ENCODE results near the gene PLBD1. TPM values are rescaled to one million over a fixed set of nuclear protein-coding genes. Genes with fewer than 3 reads are reported as not detected.

PLBD1 gene, protein sequence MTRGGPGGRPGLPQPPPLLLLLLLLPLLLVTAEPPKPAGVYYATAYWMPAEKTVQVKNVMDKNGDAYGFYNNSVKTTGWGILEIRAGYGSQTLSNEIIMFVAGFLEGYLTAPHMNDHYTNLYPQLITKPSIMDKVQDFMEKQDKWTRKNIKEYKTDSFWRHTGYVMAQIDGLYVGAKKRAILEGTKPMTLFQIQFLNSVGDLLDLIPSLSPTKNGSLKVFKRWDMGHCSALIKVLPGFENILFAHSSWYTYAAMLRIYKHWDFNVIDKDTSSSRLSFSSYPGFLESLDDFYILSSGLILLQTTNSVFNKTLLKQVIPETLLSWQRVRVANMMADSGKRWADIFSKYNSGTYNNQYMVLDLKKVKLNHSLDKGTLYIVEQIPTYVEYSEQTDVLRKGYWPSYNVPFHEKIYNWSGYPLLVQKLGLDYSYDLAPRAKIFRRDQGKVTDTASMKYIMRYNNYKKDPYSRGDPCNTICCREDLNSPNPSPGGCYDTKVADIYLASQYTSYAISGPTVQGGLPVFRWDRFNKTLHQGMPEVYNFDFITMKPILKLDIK
- not detected for total RNA-seq

- peak in 1 of 2 donors; percentile 28 for DNase-seq (ENCODE audit: low spot score in 2 of 2)
- Mint-ChIP-seq H3K36me3 (peaks cover 0 to 5% of the 10 kb centered on the region in 2 donors), H3K27ac (no peak within 1 kb of the TSS), H3K9me3 (no peaks in the 10 kb centered on the region)
- ATAC-seq = peak; percentile 39 to 78
Measured at GRCh38 chr12:14567351-14568162, at the start of gene PLBD1. Gene PLBD1 (minus strand): TSS chr12:14567883. CDS start chr12:14567696, 187 bp downstream.

DNA sequence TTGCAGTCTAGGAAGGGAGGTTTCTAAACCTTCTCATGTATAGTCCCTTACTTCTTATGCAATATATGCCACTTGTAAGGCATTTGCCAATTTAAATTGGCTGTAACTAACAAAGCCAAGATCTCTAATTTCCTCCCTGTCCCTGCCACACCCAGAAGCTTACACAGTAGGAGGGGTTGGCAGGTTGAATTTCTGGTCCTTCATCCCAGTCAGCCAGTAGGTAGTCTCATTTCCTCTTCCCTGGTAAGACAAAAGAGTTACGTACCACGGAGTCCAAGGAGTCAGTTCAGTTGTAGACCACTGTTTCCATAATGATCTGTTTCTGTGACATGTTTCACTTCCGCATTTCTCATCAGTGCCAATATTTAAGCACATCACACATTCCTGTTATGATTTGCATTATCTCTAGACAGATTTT is 47.0 kb upstream of the PLBD1 start:
- no peak overlapping the region for H3K27ac Mint-ChIP-seq
- peaks cover 3 to 6% of the 10 kb centered on the region in 2 donors for H3K9me3 Mint-ChIP-seq
- ATAC-seq = no peak

DNA sequence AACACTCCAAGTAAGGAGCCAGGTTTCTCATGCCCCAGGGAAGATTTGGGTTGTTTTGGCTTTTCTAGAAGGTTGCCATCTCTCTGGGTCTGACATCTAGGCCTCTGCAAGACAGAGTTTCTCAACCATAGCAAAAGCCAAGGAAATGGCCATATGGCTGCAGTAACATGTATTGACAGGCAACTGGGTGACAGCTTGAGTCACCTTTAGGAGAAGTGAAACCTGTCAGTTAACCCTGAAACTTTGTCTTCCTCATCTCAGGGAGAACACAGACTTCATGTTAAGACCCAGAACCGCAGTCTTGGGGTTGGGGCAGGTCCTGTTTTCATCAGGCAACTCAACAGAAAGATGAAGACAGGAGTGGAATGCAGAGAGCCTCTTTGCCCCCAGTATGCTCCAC is 46.0 kb upstream of the PLBD1 start:
- no peak for DNase-seq (ENCODE audit: low spot score in 2 of 2)
- peaks cover 0 to 7% of the 10 kb centered on the region in 2 donors for H3K36me3 Mint-ChIP-seq
- no peak overlapping the region for H3K27ac Mint-ChIP-seq
- peaks cover 6% of the 10 kb centered on the region in 2 donors for H3K9me3 Mint-ChIP-seq
- no peak for ATAC-seq

More for the DNA sequence above, 47.0 kb upstream of the PLBD1 start:
- DNase-seq (ENCODE audit: low spot score in 2 of 2) = no peak
- peaks cover 0 to 7% of the 10 kb centered on the region in 2 donors for H3K36me3 Mint-ChIP-seq

GRCh38 chr12:14612898-14613445 is 45.3 kb upstream of the PLBD1 start:
- Mint-ChIP-seq H3K9me3 (peaks cover 6 to 13% of the 10 kb centered on the region in 2 donors), H3K27ac (no peak overlapping the region), H3K36me3 (peaks cover 0 to 7% of the 10 kb centered on the region in 2 donors)
- no peak for ATAC-seq
- DNase-seq (ENCODE audit: low spot score in 2 of 2) = no peak

DNA sequence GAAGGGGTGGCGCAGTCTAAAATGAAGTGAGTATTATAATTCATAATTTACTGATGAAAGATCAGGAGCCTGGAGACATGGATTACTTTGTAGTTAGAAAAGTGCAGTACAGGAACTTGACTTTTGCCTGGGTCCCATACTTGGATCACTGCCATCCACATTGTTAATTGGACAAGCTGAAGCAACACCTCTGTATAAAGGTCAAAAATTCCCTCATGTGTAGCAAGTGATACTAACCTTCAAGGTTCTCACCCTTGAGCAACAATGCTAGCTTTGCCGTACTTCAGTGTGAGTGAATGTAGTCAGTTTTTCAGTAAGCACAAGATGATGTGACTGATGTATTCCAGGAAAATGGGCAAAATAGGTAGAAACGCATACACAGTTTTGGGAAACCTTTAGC is 44.6 kb upstream of the PLBD1 start:
- ATAC-seq = no peak
- no peak overlapping the region for H3K27ac Mint-ChIP-seq
- DNase-seq (ENCODE audit: low spot score in 2 of 2) = no peak
- H3K36me3 Mint-ChIP-seq = peaks cover 0 to 7% of the 10 kb centered on the region in 2 donors
- peaks cover 12 to 17% of the 10 kb centered on the region in 2 donors for H3K9me3 Mint-ChIP-seq

DNA sequence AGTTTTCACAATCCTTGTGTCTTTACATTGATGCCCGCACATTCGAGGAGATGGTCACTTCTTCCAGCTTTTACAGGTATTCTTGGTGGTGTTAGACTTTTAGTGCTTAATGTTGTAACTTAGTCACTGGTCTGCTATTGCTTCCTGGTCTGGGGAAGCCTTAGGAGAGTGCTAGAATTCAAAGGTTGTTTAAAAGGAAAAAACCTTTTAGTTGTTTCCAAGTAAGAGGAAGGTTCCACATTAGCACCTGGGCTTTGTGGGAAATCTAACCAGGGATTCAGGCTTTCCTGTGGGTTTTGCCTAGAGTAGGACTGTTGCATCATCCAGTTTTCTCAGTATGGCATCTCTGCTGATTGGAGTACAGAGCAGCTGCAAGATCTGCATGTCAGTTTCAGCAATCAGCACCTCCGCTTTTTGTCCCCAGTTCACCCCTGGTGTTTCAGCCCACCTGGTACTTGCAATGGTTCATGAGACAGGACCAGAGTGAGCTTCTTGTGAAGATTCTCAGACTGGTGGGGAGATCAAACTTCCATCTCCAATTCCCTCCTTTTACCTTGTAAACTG is 44.0 kb upstream of the PLBD1 start:
- no peak for ATAC-seq
- Mint-ChIP-seq H3K27ac (no peak overlapping the region), H3K9me3 (peaks cover 14 to 20% of the 10 kb centered on the region in 2 donors), H3K36me3 (peaks cover 0 to 7% of the 10 kb centered on the region in 2 donors)
- DNase-seq (ENCODE audit: low spot score in 2 of 2) = no peak

DNA sequence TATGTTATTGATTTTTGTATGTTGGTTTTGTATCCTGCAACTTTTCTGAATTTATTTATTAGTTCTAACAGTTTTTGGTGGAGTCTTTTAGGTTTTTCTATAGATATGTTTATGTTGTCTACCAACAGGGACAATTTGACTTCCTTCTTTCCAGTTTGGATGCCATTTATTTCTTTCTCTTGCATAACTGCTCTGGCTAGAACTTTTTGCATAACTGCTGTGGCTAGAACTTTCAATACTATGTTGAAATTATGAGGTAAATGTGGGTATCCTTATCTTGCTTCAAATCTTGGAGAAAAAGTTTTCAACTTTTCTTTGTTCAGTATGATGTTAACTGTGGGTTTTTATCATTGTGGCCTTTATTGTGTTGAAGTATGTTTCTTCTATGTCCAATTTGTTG is 39.9 kb upstream of the PLBD1 start:
- ATAC-seq = no peak

GRCh38 chr12:14605401-14605989 is 37.8 kb upstream of the PLBD1 start:
- H3K36me3 Mint-ChIP-seq = peaks cover 7 to 14% of the 10 kb centered on the region in 2 donors
- H3K9me3 Mint-ChIP-seq = peaks cover 29 to 32% of the 10 kb centered on the region in 2 donors
- DNase-seq (ENCODE audit: low spot score in 2 of 2) (no peak), ATAC-seq (no peak)
- H3K27ac Mint-ChIP-seq = no peak overlapping the region

More for the DNA sequence above, 39.9 kb upstream of the PLBD1 start:
- Mint-ChIP-seq H3K27ac (no peak overlapping the region), H3K9me3 (peaks cover 29 to 33% of the 10 kb centered on the region in 2 donors), H3K36me3 (peaks cover 14% of the 10 kb centered on the region in 2 donors)
- DNase-seq (ENCODE audit: low spot score in 2 of 2) = no peak

GRCh38 chr12:14601692-14602478 is 34.2 kb upstream of the PLBD1 start:
- peaks cover 23 to 28% of the 10 kb centered on the region in 2 donors for H3K9me3 Mint-ChIP-seq
- H3K27ac Mint-ChIP-seq = no peak overlapping the region
- ATAC-seq (no peak), DNase-seq (ENCODE audit: low spot score in 2 of 2) (no peak)
- peaks cover 14 to 23% of the 10 kb centered on the region in 2 donors for H3K36me3 Mint-ChIP-seq

DNA sequence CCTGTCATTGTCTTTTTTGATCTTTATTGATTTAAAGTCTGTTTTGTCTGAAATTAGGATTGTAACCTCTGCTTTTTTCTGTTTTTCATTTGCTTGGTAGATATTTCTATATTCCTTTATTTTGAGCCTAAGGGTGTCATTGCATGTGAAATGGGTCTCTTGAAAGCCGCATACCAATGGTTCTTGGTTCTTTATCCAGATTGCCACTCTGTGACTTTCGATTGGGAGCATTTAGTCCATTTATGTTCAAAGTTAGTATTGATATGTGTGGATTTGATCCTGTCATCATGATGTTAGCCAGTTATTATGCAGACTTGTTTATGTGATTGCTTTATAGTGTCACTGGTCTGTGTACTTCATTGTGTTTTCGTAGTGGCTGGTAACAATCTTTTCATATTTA is 29.8 kb upstream of the PLBD1 start:
- Mint-ChIP-seq H3K36me3 (peaks cover 0 to 16% of the 10 kb centered on the region in 2 donors), H3K27ac (no peak overlapping the region), H3K9me3 (peaks cover 12 to 13% of the 10 kb centered on the region in 2 donors)
- ATAC-seq (no peak), DNase-seq (ENCODE audit: low spot score in 2 of 2) (no peak)

- ATAC-seq (no peak), DNase-seq (ENCODE audit: low spot score in 2 of 2) (no peak)
- peaks cover 0 to 3% of the 10 kb centered on the region in 2 donors for H3K9me3 Mint-ChIP-seq
- H3K27ac Mint-ChIP-seq = no peak overlapping the region
- H3K36me3 Mint-ChIP-seq = no peaks in the 10 kb centered on the region
Measured at GRCh38 chr12:14591719-14592118, 24.0 kb upstream of the PLBD1 start.

DNA sequence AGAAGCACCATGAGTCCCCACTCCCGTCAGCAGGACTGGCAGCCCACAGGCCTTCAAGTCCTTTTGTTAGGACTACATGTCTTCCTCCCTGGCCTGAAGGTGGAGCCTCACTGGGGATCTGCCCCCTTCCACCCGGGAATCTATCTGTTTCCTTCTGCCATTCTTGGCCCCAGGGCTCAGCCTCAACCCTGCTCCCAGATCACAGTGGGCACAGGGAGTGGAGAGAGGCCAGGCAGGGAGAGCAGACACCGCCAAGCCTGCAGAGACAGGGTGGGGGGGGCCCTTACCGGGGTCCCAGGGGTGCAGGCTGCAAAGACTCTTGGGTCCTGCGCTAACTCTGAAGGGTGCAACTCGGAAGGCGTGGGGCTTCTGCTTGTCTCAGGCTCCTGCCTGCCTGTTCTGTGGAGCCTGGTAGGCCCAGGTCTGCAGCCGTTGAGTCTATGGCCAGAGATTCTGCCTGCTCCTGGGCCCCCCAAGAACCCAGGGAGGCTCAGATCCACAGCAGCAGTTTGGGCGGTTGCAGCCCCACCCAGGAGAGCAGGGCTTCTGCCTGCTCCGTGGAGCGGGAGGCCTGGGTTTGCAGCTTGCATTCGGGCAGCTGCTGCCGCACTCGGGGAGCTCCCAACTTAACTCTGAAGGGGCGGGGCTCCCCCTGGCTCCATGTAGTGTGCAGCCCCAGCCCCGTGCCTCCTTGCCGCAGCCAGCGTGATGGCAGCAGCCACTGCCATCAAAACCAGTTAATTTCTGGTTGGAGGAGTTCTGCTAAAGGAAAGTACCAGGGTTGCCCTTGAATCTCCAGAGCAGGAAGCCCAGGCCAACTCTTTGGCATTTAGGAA is 21.7 kb upstream of the PLBD1 start:
- no peak overlapping the region for H3K27ac Mint-ChIP-seq
- H3K9me3 Mint-ChIP-seq = no peaks in the 10 kb centered on the region
- ATAC-seq (no peak), DNase-seq (ENCODE audit: low spot score in 2 of 2) (no peak)
- no peaks in the 10 kb centered on the region for H3K36me3 Mint-ChIP-seq

DNA sequence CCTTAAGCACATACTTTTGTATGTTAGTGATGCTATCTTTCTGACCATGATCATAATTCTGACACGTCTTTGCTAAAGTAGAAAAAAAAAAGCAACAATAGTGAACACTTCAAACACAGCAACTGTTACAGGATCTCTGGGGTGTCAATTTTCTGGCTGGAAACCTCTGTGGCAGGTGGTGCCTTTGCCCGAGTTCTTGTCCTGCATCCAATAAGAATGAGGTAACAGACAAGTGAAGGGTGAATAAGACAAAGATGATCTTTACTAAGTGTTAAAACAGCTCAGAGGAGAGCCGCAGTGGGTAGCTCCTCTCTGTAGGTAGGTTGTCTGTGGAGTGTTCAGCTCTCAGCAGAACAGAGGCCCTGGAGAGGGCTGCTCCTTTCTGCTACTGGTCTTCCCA is 20.9 kb upstream of the PLBD1 start:
- DNase-seq (ENCODE audit: low spot score in 2 of 2) (no peak), ATAC-seq (no peak)
- no peak overlapping the region for H3K27ac Mint-ChIP-seq
- H3K9me3 Mint-ChIP-seq = no peaks in the 10 kb centered on the region
- H3K36me3 Mint-ChIP-seq = no peaks in the 10 kb centered on the region

DNA sequence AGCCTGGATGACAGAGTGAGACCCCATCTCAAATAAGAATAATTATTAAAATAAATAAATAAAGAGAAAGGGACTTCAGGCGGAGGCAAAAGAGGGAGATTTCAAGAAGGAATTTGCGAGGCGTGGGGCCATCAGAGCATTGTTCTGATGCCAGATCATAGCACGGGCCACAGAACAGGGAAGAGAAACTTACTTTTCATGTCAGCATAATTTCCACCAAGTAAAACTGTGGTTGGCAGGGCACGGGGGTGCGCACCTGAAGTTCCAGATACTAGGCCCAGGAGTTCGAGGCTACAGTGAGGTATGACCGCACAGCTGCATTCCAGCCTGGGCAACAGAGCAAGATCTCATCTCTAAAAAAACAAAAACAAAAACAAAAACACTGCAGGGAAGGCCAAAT is 11.0 kb upstream of the PLBD1 start:
- DNase-seq (ENCODE audit: low spot score in 2 of 2) (no peak), ATAC-seq (no peak)
- H3K27ac Mint-ChIP-seq = no peak overlapping the region
- peaks cover 0 to 4% of the 10 kb centered on the region in 2 donors for H3K9me3 Mint-ChIP-seq
- H3K36me3 Mint-ChIP-seq = no peaks in the 10 kb centered on the region

DNA sequence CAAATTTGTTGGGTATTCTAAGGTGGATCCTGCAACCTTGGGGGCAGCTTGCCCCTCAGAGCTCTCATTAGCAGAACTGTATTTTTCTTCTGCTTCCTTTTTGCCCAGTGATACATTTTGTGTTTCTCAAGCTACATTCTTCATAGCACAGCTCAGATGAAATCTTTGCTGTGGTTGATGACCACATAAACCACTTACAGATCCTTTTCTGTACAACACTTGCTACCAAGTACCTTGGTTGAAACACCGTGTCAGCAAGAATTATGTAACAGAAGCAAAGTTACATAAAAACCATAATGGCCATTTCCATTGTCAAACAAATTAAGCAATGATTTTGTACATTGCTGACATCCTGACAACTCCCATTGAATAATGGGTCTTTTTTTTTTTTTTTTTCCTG is 9.7 kb upstream of the PLBD1 start:
- H3K9me3 Mint-ChIP-seq = peaks cover 0 to 4% of the 10 kb centered on the region in 2 donors
- no peak overlapping the region for H3K27ac Mint-ChIP-seq
- no peaks in the 10 kb centered on the region for H3K36me3 Mint-ChIP-seq
- ATAC-seq (peak in 1 of 2 donors; percentile 46), DNase-seq (ENCODE audit: low spot score in 2 of 2) (no peak)

Measured in activated naive CD4-positive, alpha-beta T cell treated with anti-CD3 and anti-CD28 coated beads, Interleukin-2, amount 50 U/mL, for 72 hours (primary cell).